Osteocyte (in vitro differentiated cells): Measurements from ENCODE around the gene ARHGAP11A. TPM values are rescaled to one million over a fixed set of nuclear protein-coding genes. Genes with fewer than 3 reads are reported as not detected.

Source experiments
- DNase-seq: peaks from one replicate; pipeline ENCODE4 v3.0.0; 2021; ENCODE audit warnings: mixed read lengths; ENCODE audit not compliant: unreplicated experiment; ENCODE audit errors: extremely low spot score
- H3K27ac Mint-ChIP-seq: one replicate; pipeline ENCODE4 v1.8.0; 2021; ENCODE audit warnings: mild to moderate bottlenecking, mixed read lengths; ENCODE audit not compliant: unreplicated experiment
- H3K27me3 Mint-ChIP-seq: one replicate; pipeline ENCODE4 v1.8.0; 2021; ENCODE audit warnings: mixed read lengths; ENCODE audit not compliant: unreplicated experiment
- H3K36me3 Mint-ChIP-seq: one replicate; pipeline ENCODE4 v1.8.0; 2021; ENCODE audit warnings: mixed read lengths; ENCODE audit not compliant: unreplicated experiment
- H3K4me1 Mint-ChIP-seq: one replicate; pipeline ENCODE4 v1.8.0; 2021; ENCODE audit warnings: mixed read lengths; ENCODE audit not compliant: unreplicated experiment
- H3K4me3 Mint-ChIP-seq: one replicate; pipeline ENCODE4 v1.8.0; 2021; ENCODE audit warnings: mild to moderate bottlenecking, moderate library complexity, mixed read lengths; ENCODE audit not compliant: unreplicated experiment
- H3K9me3 Mint-ChIP-seq: one replicate; pipeline ENCODE4 v1.8.0; 2021; ENCODE audit warnings: mixed read lengths; ENCODE audit not compliant: unreplicated experiment
- CTCF ChIP-seq: fragments of 200-600 bp; sonication (generic); IDR thresholded peaks from 2 replicates; pipeline ENCODE4 v1.5.0; 2021; ENCODE audit warnings: antibody characterized with exemption, mild to moderate bottlenecking, moderate library complexity
- total RNA-seq: library from RNA; stranded (reverse); gene quantifications from 2 replicates; pipeline ENCODE4 v1.2.1, GENCODE V29; 2021

Gene ARHGAP11A
- total RNA-seq, 1 donor from 2014 or later: 17.6 TPM

DNA sequence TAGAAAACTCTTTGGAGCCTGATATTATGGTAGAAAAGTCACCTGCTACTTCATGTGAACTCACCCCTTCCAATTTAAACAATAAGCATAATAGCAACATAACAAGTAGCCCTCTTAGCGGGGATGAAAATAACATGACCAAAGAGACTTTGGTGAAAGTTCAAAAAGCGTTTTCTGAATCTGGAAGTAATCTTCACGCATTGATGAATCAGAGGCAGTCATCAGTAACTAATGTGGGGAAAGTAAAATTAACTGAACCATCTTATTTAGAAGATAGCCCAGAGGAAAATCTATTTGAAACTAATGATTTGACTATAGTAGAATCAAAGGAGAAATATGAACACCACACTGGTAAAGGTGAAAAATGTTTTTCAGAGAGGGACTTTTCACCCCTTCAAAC lies 21.1 kb downstream of the ARHGAP11A start:
- Mint-ChIP-seq H3K4me1 (peaks cover 8% of the 10 kb centered on the region), H3K36me3 (peaks cover 9% of the 10 kb centered on the region), H3K27ac (no peak overlapping the region), H3K27me3 (no peaks in the 10 kb centered on the region), H3K9me3 (no peaks in the 10 kb centered on the region), H3K4me3 (no peak overlapping the region)
- DNase-seq: no peak
- TF ChIP-seq CTCF: no peak

GRCh38 chr15:32636908-32637567 lies 21.7 kb downstream of the ARHGAP11A start:
- no peak for DNase-seq
- no peak for TF ChIP-seq CTCF
- Mint-ChIP-seq H3K4me1 (peaks cover 11% of the 10 kb centered on the region), H3K36me3 (peaks cover 9% of the 10 kb centered on the region), H3K4me3 (no peak overlapping the region), H3K27ac (no peak overlapping the region), H3K9me3 (no peaks in the 10 kb centered on the region), H3K27me3 (no peaks in the 10 kb centered on the region)

- DNase-seq: no peak
- H3K4me1 Mint-ChIP-seq: peaks cover 13% of the 10 kb centered on the region
- H3K4me3 Mint-ChIP-seq: no peak overlapping the region
- no peak overlapping the region for H3K27ac Mint-ChIP-seq
- H3K9me3 Mint-ChIP-seq: no peaks in the 10 kb centered on the region
- no peak for TF ChIP-seq CTCF
- H3K36me3 Mint-ChIP-seq: peaks cover 9% of the 10 kb centered on the region
- H3K27me3 Mint-ChIP-seq: no peaks in the 10 kb centered on the region
Observed at GRCh38 chr15:32637704-32638103, 22.4 kb downstream of the ARHGAP11A start.

- no peaks in the 10 kb centered on the region for H3K27me3 Mint-ChIP-seq
- no peak within 1 kb of the TSS for H3K4me3 Mint-ChIP-seq
- no peak for TF ChIP-seq CTCF
- no peak for DNase-seq
- H3K27ac Mint-ChIP-seq: no peak within 1 kb of the TSS
- H3K36me3 Mint-ChIP-seq: peaks cover 5% of the 10 kb centered on the region
- H3K4me1 Mint-ChIP-seq: peaks cover 13% of the 10 kb centered on the region
- no peaks in the 10 kb centered on the region for H3K9me3 Mint-ChIP-seq
Observed at GRCh38 chr15:32641517-32642059, 26.3 kb downstream of the ARHGAP11A start, which contains the start of gene SCG5. SCG5 (plus strand) TSS chr15:32641710; CDS start chr15:32643593, 1,883 bp downstream.

GRCh38 chr15:32642667-32643435 lies 27.5 kb downstream of the ARHGAP11A start:
- peak overlapping the region; percentile 8 for H3K27ac Mint-ChIP-seq
- no peaks in the 10 kb centered on the region for H3K9me3 Mint-ChIP-seq
- peaks cover 13% of the 10 kb centered on the region for H3K4me1 Mint-ChIP-seq
- no peak for TF ChIP-seq CTCF
- no peak for DNase-seq
- no peak overlapping the region for H3K4me3 Mint-ChIP-seq
- peaks cover 3% of the 10 kb centered on the region for H3K36me3 Mint-ChIP-seq
- no peaks in the 10 kb centered on the region for H3K27me3 Mint-ChIP-seq
